Measurements from ENCODE around the gene EML4.

GRCh38 chr2:42340045-42340937 is 171.1 kb downstream of the EML4 start:
- TF ChIP-seq, protein P1, sequence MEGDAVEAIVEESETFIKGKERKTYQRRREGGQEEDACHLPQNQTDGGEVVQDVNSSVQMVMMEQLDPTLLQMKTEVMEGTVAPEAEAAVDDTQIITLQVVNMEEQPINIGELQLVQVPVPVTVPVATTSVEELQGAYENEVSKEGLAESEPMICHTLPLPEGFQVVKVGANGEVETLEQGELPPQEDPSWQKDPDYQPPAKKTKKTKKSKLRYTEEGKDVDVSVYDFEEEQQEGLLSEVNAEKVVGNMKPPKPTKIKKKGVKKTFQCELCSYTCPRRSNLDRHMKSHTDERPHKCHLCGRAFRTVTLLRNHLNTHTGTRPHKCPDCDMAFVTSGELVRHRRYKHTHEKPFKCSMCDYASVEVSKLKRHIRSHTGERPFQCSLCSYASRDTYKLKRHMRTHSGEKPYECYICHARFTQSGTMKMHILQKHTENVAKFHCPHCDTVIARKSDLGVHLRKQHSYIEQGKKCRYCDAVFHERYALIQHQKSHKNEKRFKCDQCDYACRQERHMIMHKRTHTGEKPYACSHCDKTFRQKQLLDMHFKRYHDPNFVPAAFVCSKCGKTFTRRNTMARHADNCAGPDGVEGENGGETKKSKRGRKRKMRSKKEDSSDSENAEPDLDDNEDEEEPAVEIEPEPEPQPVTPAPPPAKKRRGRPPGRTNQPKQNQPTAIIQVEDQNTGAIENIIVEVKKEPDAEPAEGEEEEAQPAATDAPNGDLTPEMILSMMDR (IDR thresholded peaks at IDR 0.05): no peak
- TF ChIP-seq POLR2A (IDR thresholded peaks at IDR 0.05): no peak
